AG09319 (cell line): ENCODE data around the gene CTIF.

ENCODE experiments used
- DNase-seq: peaks from one replicate; pipeline ENCODE4 v3.0.0-alpha.2; 2010; ENCODE audit warnings: low read depth; ENCODE audit errors: extremely low read depth
- TF ChIP-seq, protein P1 (sequence below): IDR thresholded peaks from 2 replicates; pipeline ENCODE4 v1.5.1; 2011; ENCODE audit warnings: low read depth, mild to moderate bottlenecking, inconsistent platforms, low read length, moderate library complexity

The CTIF gene

DNA sequence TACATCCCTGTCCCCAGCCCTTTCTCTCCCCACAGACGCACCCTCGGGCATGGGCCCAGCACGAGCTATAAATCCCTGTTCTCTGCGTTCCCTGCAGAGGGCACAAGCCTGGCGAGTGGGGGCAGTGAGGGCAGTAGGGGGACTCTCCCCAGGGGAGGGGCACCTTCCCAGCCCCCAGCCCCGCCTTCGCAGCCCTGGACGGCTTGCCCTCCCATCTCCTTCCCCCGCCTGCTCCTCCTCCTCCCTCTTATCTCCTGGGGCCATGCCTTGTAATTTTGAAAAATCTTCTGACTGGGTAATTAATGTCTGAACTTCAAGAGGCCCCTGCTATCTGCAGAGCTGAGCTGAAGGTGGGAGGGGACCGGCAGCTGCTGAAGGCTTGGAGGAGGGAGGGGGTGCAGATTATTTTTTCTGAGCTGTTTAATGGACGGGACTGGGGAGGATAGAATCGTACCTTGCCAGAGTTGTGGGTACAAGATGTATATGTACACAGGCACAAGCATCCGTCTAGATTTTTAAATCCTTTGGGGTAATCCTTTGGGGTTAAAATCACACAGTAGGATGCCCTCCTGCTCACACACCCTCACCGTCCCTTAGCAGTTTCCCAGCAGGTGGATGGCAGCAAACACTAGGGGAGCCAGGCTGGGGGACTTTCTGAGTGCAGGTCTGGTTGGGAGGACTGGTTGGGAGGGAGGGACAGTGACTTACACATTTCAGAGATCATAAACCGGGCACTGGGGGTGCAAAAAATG, 290.0 kb downstream of the CTIF start:
- TF ChIP-seq, protein P1, sequence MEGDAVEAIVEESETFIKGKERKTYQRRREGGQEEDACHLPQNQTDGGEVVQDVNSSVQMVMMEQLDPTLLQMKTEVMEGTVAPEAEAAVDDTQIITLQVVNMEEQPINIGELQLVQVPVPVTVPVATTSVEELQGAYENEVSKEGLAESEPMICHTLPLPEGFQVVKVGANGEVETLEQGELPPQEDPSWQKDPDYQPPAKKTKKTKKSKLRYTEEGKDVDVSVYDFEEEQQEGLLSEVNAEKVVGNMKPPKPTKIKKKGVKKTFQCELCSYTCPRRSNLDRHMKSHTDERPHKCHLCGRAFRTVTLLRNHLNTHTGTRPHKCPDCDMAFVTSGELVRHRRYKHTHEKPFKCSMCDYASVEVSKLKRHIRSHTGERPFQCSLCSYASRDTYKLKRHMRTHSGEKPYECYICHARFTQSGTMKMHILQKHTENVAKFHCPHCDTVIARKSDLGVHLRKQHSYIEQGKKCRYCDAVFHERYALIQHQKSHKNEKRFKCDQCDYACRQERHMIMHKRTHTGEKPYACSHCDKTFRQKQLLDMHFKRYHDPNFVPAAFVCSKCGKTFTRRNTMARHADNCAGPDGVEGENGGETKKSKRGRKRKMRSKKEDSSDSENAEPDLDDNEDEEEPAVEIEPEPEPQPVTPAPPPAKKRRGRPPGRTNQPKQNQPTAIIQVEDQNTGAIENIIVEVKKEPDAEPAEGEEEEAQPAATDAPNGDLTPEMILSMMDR = no peak

DNA sequence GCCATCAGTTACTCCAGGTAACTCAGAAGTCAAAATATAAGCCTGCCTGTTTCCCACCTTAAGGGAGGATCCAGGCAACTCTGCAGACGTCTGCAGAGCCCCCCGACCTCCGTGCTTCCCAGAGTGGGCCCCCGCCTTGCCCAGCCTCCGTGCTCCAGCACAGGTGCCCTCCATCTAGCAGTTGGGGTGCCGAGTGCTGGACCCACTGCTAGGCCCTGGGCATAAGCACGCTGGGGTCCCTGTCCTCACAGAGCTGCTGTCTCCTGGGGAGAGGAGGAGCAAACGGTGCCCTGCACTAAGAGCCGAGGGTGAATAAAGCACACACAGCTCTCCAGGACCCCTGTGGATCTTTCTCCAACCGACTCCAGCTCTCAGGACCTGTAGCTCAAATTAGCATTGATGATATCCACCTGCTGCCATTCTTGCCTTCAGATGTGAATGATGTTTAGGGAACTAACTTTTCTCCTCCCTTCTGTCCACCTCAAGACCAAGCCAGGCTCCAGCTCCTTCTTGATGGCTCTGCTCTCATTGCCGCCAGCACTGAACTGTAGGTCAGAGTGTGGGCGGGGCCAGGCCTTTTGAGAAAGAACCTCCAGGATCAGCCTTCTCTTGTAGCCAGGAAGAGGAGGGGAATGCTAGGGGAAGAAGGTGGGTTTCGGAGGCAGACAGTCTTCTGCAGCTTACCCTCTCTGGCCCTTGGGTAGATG, 290.8 kb downstream of the CTIF start:
- DNase-seq = no peak
- TF ChIP-seq, protein P1 = no peak

More for the DNA sequence above, 290.0 kb downstream of the CTIF start:
- no peak for DNase-seq

DNA sequence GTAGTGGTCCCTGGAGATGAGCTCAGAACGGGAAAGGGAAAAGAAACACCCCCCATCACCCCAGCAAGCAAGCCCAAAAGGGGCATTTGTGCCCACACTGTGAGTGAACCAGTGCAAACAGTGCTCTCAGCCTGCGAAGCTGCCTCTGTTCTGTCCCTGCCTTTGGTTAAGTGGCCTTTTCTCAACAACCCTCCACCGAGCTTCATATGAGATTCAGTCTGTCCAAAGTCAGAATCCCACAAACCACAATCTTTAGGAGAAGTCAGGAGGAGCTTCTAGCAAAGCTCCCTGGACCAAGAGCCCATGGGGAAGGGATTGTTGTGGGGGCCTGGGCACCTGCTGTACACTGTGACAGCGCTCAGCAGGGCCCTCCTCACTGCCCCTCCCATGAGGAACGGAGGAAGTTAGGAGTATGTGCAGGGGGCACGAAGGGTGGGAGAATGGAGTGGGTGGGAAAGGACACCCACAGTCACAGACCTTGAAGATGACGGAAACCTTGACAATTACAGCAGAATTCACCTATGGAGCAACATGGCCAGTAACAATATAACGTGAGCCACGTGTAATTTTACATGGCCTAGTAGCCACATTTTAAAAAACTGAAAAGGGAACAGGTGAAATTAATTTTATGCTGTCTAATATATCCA, 292.4 kb downstream of the CTIF start:
- TF ChIP-seq, protein P1 = no peak
- no peak for DNase-seq

DNA sequence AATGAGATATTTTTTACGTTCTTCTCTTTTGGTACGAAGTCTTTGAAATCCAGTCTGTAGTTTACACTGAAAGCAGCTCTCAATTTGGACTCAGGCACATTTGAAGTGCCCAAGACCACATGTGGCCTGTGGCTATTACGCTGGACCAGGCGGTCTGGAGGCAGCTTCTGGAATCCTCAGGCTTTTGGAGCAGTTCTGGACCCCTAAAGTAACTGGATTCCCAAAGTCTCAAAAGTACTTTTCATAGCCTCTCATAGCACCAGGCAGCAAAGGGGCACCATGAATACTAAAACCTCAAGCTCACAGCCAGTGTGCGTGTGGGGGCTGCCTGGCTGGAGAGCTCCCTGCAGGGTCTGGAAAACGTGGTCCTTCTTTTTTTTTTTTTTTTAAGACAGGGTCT, 293.0 kb downstream of the CTIF start:
- no peak for DNase-seq
- TF ChIP-seq, protein P1 = no peak

DNA sequence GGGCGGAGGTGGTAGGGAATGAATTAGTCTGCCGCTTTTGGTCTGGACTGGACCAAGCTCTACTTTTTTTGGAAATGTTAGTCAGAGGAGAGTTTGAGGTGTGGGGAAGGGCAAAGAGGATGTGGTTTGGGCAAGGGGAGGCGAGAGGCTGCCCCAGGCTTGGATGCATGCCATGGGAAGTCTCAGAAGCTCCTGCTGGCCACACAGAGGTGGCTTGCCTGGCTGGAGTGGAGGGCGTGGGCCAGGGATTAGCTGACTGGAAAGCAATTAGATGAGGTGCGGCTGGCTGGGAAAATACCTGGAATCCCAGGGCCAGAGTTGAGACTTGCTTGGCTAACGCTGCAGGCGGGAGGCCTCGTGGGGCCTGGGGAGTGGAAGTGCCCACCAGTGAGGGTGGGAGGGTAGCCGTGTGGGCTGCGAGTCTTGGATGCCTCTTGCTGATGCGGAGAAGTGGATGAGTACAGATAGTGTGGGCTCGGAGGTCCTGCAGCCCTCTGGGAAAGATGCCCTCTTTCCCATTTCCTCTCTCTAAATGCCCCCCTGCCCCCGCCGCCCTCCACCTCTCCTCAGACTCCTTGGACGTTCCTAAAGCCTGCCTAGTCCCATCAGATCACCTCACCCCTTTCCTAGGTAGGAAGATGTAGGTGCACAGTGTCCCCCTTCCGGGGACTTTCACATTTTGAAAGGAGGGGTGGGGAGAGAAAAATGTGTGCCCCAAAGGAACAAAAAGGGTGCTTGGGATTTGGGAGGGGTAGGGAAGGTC, 294.3 kb downstream of the CTIF start:
- TF ChIP-seq, protein P1 = no peak
- DNase-seq = no peak

DNA sequence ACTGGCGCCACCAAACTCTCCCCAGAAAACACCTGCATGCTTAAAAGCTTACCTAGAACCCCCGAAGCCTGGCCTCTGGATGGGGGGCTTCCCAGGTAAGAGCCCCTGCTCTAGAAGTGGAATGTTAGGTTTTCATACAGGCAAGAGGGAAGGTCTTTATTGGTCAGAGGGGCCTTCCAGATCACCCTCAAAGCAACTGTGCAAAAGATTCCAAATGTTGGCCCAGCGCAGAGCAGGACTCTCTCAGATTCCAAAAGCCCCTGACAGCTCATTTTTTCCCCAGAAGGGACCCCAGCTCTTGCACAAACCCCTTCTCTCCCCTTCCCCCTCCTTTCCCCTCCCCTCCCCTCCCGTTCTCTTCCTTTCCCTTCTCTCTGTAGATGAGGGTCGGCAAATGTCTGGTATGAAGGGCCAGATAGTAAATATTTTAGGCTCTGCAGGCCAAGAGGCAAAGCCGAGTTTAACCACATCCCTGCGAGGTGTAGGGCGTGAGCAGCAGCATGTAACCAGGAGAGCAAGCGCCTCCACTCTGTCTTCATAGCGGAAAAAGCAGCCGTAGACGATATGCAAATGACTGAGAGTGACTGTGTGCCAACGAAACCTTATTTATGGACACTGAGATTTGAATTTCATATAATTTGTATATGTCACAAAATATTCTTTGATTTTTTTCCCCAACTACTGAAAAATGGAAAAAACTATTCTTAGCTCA, 295.0 kb downstream of the CTIF start:
- TF ChIP-seq, protein P1 = no peak
- no peak for DNase-seq
